HTR-8/SVneo (cell line): ENCODE measurements around the gene SF3B4.
"Not testable (repeated sequence)": the region's sequence is repeated elsewhere in the genome, so short reads cannot be mapped to it uniquely, and the experiment has no call there.

Experiments used
- DNase-seq: peaks from one replicate; pipeline ENCODE4 v3.0.0; 2011; ENCODE audit warnings: low spot score, mixed read lengths; ENCODE audit not compliant: insufficient read length
- FAIRE-seq: peaks from 2 replicates; lab custom pipeline; 2011; peaks lifted over from hg19 to GRCh38; lab: Jason Lieb, UNC

The SF3B4 gene

DNA sequence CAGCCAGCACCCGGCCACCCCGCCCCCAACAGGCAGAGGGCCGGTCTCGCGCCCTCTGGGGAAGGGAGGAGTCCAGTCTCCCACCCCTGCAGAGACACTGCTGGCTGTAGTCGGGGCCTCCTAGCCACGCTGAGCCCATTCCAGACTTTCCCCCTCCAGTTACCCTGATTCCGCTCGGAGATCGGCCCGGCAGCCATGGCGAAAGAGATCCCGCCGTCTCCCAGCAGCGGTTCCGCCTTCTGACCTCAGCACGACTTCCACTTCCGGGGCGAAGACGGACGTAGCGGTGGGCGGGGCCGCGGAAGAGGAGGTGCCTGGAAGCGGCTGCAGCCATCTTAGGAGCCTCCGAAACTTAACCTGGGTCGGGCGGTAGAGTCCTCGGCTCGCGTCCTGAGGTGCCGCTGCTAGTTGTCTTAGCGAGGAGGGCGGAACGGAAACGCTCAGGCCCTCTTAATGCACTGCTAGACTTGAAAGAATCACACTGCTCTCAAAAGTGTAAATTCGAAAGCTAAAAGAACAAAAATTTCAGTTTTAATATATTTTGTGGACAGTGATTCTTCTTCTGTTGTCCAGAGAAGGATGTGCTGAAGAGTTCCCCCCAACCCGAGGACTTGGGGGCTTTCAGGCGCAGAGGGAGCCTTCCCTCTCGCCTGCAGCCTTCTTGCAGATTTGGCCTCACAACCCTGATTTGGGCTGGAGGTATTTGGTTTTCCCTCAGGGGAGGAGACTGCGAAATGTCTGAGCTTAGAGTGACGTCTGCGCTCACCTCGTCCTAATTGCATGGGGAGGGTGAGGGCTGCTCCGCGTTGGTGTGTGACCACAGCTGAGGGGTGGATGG is at the start of gene SF3B4:
Gene SF3B4, minus strand, starts transcription at position 241 of the 838 bp plus-strand sequence. Its CDS starts 44 bp downstream, at position 197.
- DNase-seq: peak; percentile 75
- no peak for FAIRE-seq

GRCh38 chr1:149977345-149977744 is 49.7 kb upstream of the SF3B4 start:
- no peak for DNase-seq
- no peak for FAIRE-seq

- no peak for FAIRE-seq
- DNase-seq: no peak
Measured at GRCh38 chr1:149972547-149972946, 44.9 kb upstream of the SF3B4 start.

DNA sequence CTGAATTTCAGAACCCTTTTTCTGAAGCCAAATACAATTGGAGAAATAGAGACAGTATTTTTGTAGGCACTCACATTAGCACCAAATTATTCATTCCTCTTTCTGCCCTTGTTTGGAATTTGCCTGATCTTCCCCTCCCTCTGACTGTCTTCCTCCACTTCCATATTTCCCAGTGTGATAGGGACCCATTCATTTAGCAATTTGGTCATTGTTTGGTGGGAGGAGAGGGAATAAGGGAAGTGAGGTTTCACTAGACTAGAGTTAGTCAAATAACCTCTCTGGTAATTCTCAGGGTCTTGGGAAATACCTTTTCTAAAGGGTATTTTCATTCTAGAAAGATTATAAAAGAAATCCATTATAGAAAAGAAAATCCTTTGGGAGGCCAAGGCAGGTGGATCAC is 40.0 kb upstream of the SF3B4 start:
- no peak for DNase-seq

DNA sequence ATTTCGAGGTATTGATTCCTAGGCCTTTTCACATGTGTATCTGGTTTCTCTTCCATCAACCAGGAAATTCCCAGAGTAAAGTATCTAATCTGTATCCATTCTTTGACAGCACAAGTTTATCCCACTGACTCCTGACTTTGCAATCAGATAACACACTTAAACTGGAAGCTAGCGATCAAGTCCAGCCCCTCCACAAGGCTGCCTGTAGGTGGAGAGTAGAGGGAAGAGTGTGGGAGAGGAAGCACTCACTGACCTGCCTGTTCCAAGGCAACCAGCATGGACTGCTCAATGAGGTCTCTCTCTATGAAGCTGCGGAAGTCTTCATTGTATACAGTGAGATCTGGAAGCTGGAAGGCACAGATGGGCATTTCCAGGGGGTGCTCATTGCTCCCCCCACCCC is 39.4 kb upstream of the SF3B4 start:
- FAIRE-seq (no peak), DNase-seq (no peak)

More for the DNA sequence above, 40.0 kb upstream of the SF3B4 start:
- FAIRE-seq: no peak

DNA sequence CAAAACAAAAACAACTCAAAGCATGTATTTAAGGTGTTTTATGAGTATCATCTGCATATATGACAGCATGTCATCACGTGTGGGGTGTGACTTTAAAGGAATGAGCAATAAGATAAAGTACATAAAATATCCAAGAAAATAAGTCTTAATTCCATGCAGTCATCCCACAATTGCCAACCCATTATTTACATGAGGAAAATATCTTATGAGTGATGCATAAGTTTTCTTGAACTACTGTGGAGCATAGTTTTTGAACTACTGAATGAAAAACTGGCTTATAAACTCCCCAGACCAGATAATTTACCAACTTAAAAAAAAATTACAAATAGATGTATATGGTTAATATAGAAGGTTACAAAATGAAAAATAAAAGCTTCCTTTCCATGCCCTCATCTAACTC is 38.8 kb upstream of the SF3B4 start:
- no peak for FAIRE-seq
- no peak for DNase-seq

DNA sequence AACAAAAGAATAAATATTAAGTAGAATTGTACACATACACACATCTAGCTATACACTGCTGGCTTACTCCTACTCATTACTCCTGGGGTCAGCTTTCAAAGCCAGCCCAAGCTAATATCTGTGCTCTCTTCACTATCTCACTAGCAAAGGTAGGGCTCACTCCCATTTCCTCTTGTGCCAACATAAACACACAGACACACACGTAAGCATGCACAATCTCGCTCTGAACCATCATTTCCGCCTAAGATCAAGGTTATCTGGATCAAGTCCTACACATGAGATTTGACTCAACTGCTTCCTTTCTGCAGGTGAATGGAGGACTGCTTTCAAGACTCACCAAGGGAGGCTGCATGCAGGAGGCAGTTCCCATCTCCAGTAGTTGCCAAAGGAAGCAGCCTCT is 37.8 kb upstream of the SF3B4 start:
- no peak for DNase-seq
- no peak for FAIRE-seq

DNA sequence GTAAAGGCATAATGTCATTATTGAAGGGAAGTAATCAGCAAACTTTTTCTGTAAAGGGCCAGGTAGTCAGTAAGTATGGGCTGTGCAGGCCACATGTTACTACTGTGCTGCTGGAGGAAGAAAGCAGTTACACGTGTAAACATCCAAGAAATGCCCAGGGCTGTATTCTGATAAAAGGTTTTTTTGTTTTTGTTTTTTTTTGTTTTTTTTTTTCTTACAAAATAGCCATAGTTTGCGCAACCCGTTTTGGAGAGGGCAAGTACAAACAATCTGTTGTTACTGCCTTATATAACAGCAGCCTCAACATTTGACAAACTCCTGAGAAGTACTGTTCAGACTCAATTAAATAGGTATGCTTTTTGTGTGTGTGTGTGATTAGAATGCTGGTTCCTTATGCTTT is 35.8 kb upstream of the SF3B4 start:
- FAIRE-seq (no peak), DNase-seq (no peak)

- DNase-seq (no peak), FAIRE-seq (no peak)
Measured at GRCh38 chr1:149962736-149963135, 35.1 kb upstream of the SF3B4 start.

GRCh38 chr1:149962039-149962647 is 34.5 kb upstream of the SF3B4 start:
- DNase-seq: peak; percentile 39
- FAIRE-seq: no peak

DNA sequence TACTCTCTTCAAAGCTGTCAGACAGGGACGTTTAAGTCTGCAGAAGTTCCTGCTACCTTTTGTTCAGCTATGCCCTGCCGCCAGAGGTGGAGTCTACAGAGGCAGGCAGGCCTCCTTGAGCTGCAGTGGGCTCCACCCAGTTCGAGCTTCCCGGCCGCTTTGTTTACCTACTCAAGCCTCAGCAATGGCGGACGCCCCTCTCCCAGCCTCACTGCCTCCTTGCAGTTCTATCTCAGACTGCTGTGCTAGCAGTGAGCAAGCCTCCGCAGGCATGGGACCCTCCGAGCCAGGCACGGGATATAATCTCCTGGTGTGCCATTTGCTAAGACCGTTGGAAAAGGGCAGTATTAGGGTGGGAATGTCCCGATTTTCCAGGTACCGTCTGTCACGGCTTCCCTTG is 29.9 kb upstream of the SF3B4 start:
- DNase-seq, FAIRE-seq: not testable (repeated sequence)

DNA sequence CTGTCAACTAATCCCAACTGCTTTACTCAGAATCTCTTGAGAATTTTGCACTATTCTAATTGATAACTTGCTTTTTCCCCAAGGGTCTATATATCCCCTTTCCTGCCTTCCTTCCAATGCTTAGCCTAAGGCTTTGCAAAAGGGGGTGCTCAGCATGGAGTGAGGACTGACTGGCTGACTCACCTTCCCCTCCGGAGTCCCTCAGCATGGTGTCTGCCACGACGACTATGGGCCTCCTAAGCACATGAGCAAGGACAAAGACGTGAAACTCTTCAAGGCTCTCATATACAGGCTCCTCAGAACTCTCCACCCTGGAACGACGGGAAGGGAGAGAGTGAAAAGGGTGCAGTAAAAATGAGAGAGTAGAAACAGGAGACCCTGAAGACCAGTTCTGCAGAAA is 22.3 kb upstream of the SF3B4 start:
- DNase-seq (no peak), FAIRE-seq (no peak)

DNA sequence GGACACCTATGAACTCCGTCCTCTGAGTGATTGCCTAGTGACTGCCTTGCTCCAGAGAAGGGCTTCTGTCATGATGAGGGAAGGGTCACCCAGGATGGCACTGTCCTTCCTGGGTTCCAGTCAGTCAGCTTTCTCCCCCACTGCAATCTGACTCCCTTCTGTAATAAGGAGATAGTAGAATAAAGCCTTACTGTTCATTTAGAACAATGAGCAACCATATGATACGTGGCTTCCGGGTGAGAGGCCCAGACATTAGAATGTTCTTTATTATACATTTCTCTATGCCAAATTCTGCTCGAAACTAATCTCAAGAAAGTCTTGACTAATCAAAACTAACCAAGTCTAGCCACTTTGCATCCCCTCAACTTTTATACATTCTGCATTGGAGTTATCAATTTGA is 17.6 kb upstream of the SF3B4 start:
- no peak for DNase-seq
- no peak for FAIRE-seq

GRCh38 chr1:149942885-149943284 is 15.3 kb upstream of the SF3B4 start:
- FAIRE-seq (no peak), DNase-seq (no peak)

DNA sequence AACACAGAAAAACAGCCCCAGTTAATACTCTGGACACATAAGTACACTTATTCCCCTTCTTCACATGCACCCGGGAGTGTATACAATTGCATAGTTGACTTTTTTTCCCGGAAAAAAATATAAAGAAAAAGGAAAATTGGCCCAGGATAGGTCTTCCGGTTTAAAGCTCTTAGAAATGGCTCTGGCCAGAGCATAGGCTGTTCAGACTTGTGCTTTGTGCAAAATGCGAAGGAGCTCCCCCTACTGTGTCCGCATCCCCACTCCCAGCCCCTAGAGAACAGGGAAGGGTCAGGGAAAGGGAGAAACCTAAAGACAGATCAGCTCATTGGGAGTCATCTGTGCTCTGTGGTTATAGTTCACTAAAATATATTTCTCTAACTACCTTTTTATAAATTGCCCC is 14.6 kb upstream of the SF3B4 start:
- no peak for FAIRE-seq
- DNase-seq: no peak

- FAIRE-seq (no peak), DNase-seq (no peak)
Measured at GRCh38 chr1:149940427-149940826, 12.8 kb upstream of the SF3B4 start.

- not testable (repeated sequence) for DNase-seq, FAIRE-seq
Measured at GRCh38 chr1:149938668-149939003, 11.0 kb upstream of the SF3B4 start.

GRCh38 chr1:149937759-149938158 is 10.2 kb upstream of the SF3B4 start:
- DNase-seq (no peak), FAIRE-seq (no peak)

- no peak for FAIRE-seq
- DNase-seq: peak; percentile 62
Measured at GRCh38 chr1:149936992-149937705, 9.5 kb upstream of the SF3B4 start.

DNA sequence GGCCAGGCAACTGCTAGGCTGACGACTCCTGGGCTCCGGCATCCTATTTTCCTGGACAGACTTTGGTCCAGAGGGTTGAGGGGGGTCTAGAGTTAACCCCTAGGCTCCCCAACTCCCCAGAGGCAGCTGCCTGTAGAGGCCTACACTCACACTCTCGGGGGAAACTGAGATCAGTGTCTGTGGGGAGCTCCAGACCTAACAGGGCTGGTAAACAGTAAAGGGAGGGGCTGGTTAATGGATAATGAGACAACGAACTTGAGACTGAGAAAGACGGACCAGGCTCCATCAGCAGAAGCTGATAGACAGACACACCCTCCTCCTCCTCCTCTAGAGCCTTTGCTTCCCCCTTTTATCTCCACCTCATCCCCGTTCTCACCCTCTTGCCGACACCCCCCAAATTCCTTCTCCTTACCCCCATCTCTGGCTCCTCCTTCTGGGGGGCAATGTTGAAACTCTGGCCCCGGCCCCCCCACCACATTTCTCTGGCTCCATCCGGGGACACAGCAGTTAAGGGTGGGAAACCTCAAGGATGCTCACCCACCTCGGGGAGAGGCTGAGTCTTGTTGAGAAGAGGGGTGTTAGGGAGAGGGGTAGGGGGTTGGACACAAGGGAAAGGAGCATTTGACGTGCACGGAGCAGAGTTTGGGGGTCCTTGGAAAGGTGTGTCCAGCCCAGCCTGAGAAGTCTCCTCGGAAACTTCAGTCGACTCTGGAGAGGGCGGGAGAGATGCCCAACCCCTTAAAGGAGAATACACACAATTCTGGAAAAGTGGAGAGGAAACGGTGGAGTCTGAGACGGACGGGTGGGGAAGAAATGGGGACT is 8.8 kb upstream of the SF3B4 start, which contains the start of gene MTMR11:
Gene MTMR11, minus strand, starts transcription at position 710 of the 822 bp plus-strand sequence. Its CDS starts 232 bp downstream, at position 478.
- DNase-seq (peak; percentile 39), FAIRE-seq (no peak)
